HepG2 (cell line): ENCODE data around the gene PHACTR3. TPM values are rescaled to one million over a fixed set of nuclear protein-coding genes. Genes with fewer than 3 reads are reported as not detected.

Experiments
- ATAC-seq: fragments of 200-7000 bp; cut with Tn5 transposase; 3 replicates; pipeline ENCODE4 v1.9.1; 2020; ENCODE audit warnings: mild to moderate bottlenecking, moderate library complexity
- BruUV-seq: library from RNA; stranded (reverse); fragments of 400-500 nt; replicated peaks from 2 replicates; lab custom pipeline; 2021; lab: Mats Ljungman, UMichigan
- CTCF ChIA-PET: fragments of 300-600 bp; formaldehyde crosslinking; extraction: SDS; loops from one replicate; lab custom pipeline; 2021; ENCODE audit warnings: low total read pairs, inconsistent platforms, low intra/inter-chr PET ratio; lab: Yijun Ruan, JAX
- POLR2A ChIA-PET: fragments of 350-600 bp; sonication (Branson Sonifier 250); formaldehyde crosslinking; loops from one replicate; lab custom pipeline; 2020; ENCODE audit warnings: antibody characterized with exemption, inconsistent platforms; lab: Yijun Ruan, JAX
- DNase-seq: peaks from one replicate; pipeline ENCODE4 v3.0.0-alpha.2; 2015; ENCODE audit warnings: low spot score
- FAIRE-seq: peaks from 3 replicates; lab custom pipeline; 2011; peaks lifted over from hg19 to GRCh38; lab: Jason Lieb, UNC
- H2AFZ ChIP-seq: one replicate; pipeline ENCODE4 v1.6.1; 2011; ENCODE audit warnings: low read length, inconsistent platforms
- H3K27ac ChIP-seq: fragments of 300-600 bp; 3 replicates; pipeline ENCODE4 v1.8.0; 2011; ENCODE audit warnings: mixed run types, mild to moderate bottlenecking, mixed read lengths, low read length, inconsistent platforms; ENCODE audit not compliant: insufficient read depth; ENCODE audit errors: extremely low read length
- H3K27me3 ChIP-seq, 2 experiments: fragments of 200-600 bp in 1 of 2; 2 replicates in 1 of 2; 3 replicates in 1 of 2; pipeline versions ENCODE4 v1.6.0 to v1.8.0; 2011; ENCODE audit warnings: low read length in 2 of 2, mild to moderate bottlenecking in 2 of 2, moderate library complexity in 2 of 2, inconsistent platforms in 1 of 2; ENCODE audit not compliant: insufficient read depth in 2 of 2, control insufficient read depth in 1 of 2
- H3K36me3 ChIP-seq, 2 experiments: fragments of 200-600 bp in 1 of 2; replicated peaks in 1 of 2; 2 replicates in 1 of 2; 3 replicates in 1 of 2; pipeline versions ENCODE4 v1.5.1 to v1.8.0; 2011; ENCODE audit warnings: low read length in 2 of 2, inconsistent platforms in 1 of 2; ENCODE audit not compliant: insufficient read depth in 2 of 2, control insufficient read depth in 1 of 2
- H3K4me1 ChIP-seq: 2 replicates; pipeline ENCODE4 v1.5.1; 2012; ENCODE audit warnings: low read length, inconsistent platforms; ENCODE audit not compliant: insufficient read depth
- H3K4me2 ChIP-seq: 2 replicates; pipeline ENCODE4 v1.6.0; 2011; ENCODE audit warnings: low read depth, low read length, inconsistent platforms
- H3K4me3 ChIP-seq, 3 experiments: fragments of 200-600 bp in 1 of 3; sonication (generic), shearing (Covaris generic) in 1 of 3; replicated peaks in 1 of 3; 2 replicates each; pipeline ENCODE4 v1.5.1; 2011 to 2016; ENCODE audit warnings: low read length in 3 of 3, inconsistent platforms in 2 of 3, low read depth in 2 of 3, mild to moderate bottlenecking in 2 of 3, control low read depth in 1 of 3, mixed read lengths in 1 of 3; ENCODE audit not compliant: insufficient read depth in 1 of 3
- H3K79me2 ChIP-seq: one replicate; pipeline ENCODE4 v1.6.1; 2011; ENCODE audit warnings: low read length, inconsistent platforms; ENCODE audit not compliant: insufficient read depth
- H3K9ac ChIP-seq: 2 replicates; pipeline ENCODE4 v1.6.0; 2011; ENCODE audit warnings: mild to moderate bottlenecking, low read depth, low read length, inconsistent platforms; ENCODE audit not compliant: insufficient read depth
- H3K9me3 ChIP-seq: 2 replicates; pipeline ENCODE4 v1.5.1; 2012; ENCODE audit warnings: mild to moderate bottlenecking, low read length
- H4K20me1 ChIP-seq: 2 replicates; pipeline ENCODE4 v1.6.0; 2011; ENCODE audit warnings: inconsistent platforms, mild to moderate bottlenecking, low read length, moderate library complexity; ENCODE audit not compliant: insufficient read depth
- CBX5 ChIP-seq: sonication (generic); formaldehyde crosslinking; IDR thresholded peaks from 2 replicates; pipeline ENCODE4 v1.4.0; 2020; ENCODE audit warnings: missing genetic modification reagents, borderline replicate concordance
- HOXA9 ChIP-seq: sonication (generic); formaldehyde crosslinking; IDR thresholded peaks from 2 replicates; pipeline ENCODE4 v1.8.1; 2022; ENCODE audit warnings: missing genetic modification reagents, mild to moderate bottlenecking, moderate library complexity, borderline replicate concordance
- KLF12 ChIP-seq: sonication (generic); formaldehyde crosslinking; IDR thresholded peaks from 2 replicates; pipeline ENCODE4 v1.4.0; 2020; ENCODE audit warnings: missing genetic modification reagents, borderline replicate concordance
- PHF8 ChIP-seq: sonication (generic); formaldehyde crosslinking; IDR thresholded peaks from 2 replicates; pipeline ENCODE4 v1.5.0; 2020; ENCODE audit warnings: missing genetic modification reagents
- RAD21 ChIP-seq: fragments of 450-650 bp; formaldehyde crosslinking; IDR thresholded peaks from 2 replicates; pipeline ENCODE4 v1.5.0; 2020; ENCODE audit warnings: mild to moderate bottlenecking
- SIN3A ChIP-seq: IDR thresholded peaks from 2 replicates; pipeline ENCODE4 v1.6.1; 2011; ENCODE audit warnings: low read depth, mild to moderate bottlenecking, control low read depth, low read length, borderline replicate concordance
- TARDBP ChIP-seq: sonication (generic); formaldehyde crosslinking; IDR thresholded peaks from 2 replicates; pipeline ENCODE4 v1.8.0; 2022; ENCODE audit warnings: mild to moderate bottlenecking, missing genetic modification reagents
- TRIM22 ChIP-seq: fragments of 450-650 bp; IDR thresholded peaks from 2 replicates; pipeline ENCODE4 v1.6.1; 2017
- ZNF12 ChIP-seq: sonication (generic); formaldehyde crosslinking; IDR thresholded peaks from 2 replicates; pipeline ENCODE4 v1.5.0; 2020; ENCODE audit warnings: missing genetic modification reagents
- ZNF138 ChIP-seq: sonication (generic); formaldehyde crosslinking; IDR thresholded peaks from 2 replicates; pipeline ENCODE4 v1.5.0; 2020; ENCODE audit warnings: mild to moderate bottlenecking, low read depth, missing genetic modification reagents
- ZNF260 ChIP-seq: sonication (generic); formaldehyde crosslinking; IDR thresholded peaks from 2 replicates; pipeline ENCODE4 v1.4.0; 2020; ENCODE audit warnings: missing genetic modification reagents, low read depth, mild to moderate bottlenecking, borderline replicate concordance
- ZNF549 ChIP-seq: sonication (generic); formaldehyde crosslinking; IDR thresholded peaks from 2 replicates; pipeline ENCODE4 v1.5.0; 2020; ENCODE audit warnings: missing genetic modification reagents
- ZNF670 ChIP-seq: sonication (generic); formaldehyde crosslinking; IDR thresholded peaks from 2 replicates; pipeline ENCODE4 v1.8.0; 2022; ENCODE audit warnings: mild to moderate bottlenecking, missing genetic modification reagents, borderline replicate concordance
- ZNF678 ChIP-seq: sonication (generic); formaldehyde crosslinking; IDR thresholded peaks from 2 replicates; pipeline ENCODE4 v1.4.0; 2020; ENCODE audit warnings: mild to moderate bottlenecking, missing genetic modification reagents
- ZNF7 ChIP-seq: IDR thresholded peaks from 2 replicates; pipeline ENCODE4 v1.6.1; 2016; ENCODE audit warnings: missing biosample characterization, missing genetic modification reagents
- ZSCAN31 ChIP-seq: sonication (generic); formaldehyde crosslinking; IDR thresholded peaks from 2 replicates; pipeline ENCODE4 v1.5.0; 2020; ENCODE audit warnings: low read depth, mild to moderate bottlenecking, missing genetic modification reagents
- ZZZ3 ChIP-seq: sonication (generic); formaldehyde crosslinking; IDR thresholded peaks from 2 replicates; pipeline ENCODE4 v1.4.0; 2020; ENCODE audit warnings: missing genetic modification reagents, mild to moderate bottlenecking, borderline replicate concordance
- WGBS: methylation state at CpG from one replicate; pipeline ENCODE4 v1.1.6; 2017; ENCODE audit warnings: low lambda C conversion rate; 5-methylcytosine and 5-hydroxymethylcytosine counted together
- in situ Hi-C: cut with HindIII; loops from 2 replicates; pipeline ENCODE4 v1.10.0; 2017; ENCODE audit warnings: low pct_unique_long_range_greater_than_20kb; ENCODE audit not compliant: extremely low pct_ligation_motif_present
- intact Hi-C: fragments of 100-400 bp; cut with micrococcal nuclease; formaldehyde crosslinking; loops from one replicate; pipeline ENCODE4 v1.10.0; 2022; ENCODE audit not compliant: unreplicated experiment
- polyA plus RNA-seq, 8 experiments: library from polyadenylated mRNA; depleted of rRNA in 3 of 8; stranded (reverse) in 7 of 8; unstranded in 1 of 8; fragments of >200 nt; fragmentation: Illumina TruSeq in 4 of 8; extraction: Trizol in 4 of 8; gene quantifications; 2 replicates each; pipeline versions ENCODE4 v1.2.1 to v1.2.3, GENCODE V29; 2011 to 2016; ENCODE audit warnings: low read depth in 4 of 8, missing spikeins in 1 of 8, mixed read lengths in 1 of 8; ENCODE audit not compliant: insufficient read depth in 1 of 8
- total RNA-seq, 5 experiments: library from RNA; depleted of rRNA; stranded (reverse); fragments of >200 nt; fragmentation: Illumina TruSeq; extraction: Trizol; gene quantifications; 2 replicates each; pipeline ENCODE4 v1.2.3, GENCODE V29; 2016; ENCODE audit warnings: low read depth in 1 of 5
- TF ChIP-seq, protein P1 (sequence below): sonication (generic); formaldehyde crosslinking; conservative IDR thresholded peaks from 2 replicates; pipeline ENCODE4 v1.8.1; 2023; ENCODE audit warnings: missing genetic modification reagents
- TF ChIP-seq, protein P2 (sequence below): fragments of 450-650 bp; IDR thresholded peaks from 2 replicates; pipeline ENCODE4 v1.6.1; 2017; ENCODE audit warnings: mild to moderate bottlenecking

PHACTR3 gene
- total and polyA plus RNA-seq, 2 of the 13 experiments (the other 11 are each of a cell fraction or from before 2014, with no cell fraction given), result not detected

DNA sequence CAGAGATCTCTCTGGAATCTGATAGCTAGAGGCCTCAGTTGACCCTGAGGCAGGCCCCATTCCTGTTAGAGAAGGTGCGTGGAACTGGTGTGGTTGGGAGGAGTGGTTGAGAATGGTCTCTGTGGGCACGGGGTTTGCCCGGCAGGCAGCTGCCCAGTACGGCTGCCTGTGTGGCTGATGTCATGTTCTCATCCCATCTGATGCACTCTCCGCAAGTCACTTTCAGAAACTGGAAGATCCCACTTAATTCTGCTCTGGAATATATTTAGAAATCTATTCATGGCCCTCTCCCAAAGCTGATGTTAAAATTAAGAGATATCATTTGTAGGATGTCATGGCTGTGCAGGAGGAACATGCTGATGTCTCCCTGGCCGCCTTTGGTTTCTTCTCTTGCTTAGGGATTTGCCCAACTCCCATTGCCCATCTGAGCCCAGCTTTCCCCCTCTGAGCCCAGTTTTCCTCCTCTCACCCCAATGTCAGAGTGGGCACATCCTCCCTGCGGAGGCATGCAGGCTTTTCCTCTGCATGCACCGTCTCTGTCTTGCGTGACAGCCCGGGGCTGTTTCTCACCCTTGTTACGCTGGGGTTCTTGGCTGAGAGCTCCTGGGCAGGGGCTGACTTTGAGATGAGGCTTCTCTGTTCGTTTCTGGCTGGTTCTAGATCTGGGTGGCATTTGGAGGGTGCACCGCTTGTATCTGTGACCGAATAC lies 21.0 kb downstream of the PHACTR3 start:
- CTCF ChIA-PET, result no interaction called here

More for the DNA sequence above, 21.0 kb downstream of the PHACTR3 start:
- Histone ChIP-seq H3K4me1 (no peaks in the 10 kb centered on the region), H3K79me2 (no peaks in the 10 kb centered on the region), H3K4me3 (no peak overlapping the region), H3K9ac (no peak overlapping the region), H3K9me3 (no peaks in the 10 kb centered on the region), H3K4me2 (no peak overlapping the region), H3K27me3 (peaks cover 12 to 45% of the 10 kb centered on the region in 2 experiments; a peak in 3 of 5 replicates), H2AFZ (no peak overlapping the region), H3K27ac (no peak overlapping the region), H4K20me1 (no peaks in the 10 kb centered on the region), H3K36me3 (no peaks in the 10 kb centered on the region)
- 15% methylated on average over 14 of the region's 14 CpGs for WGBS
- ATAC-seq (no peak), FAIRE-seq (no peak), DNase-seq (no peak)
- TF ChIP-seq HOXA9 (CRISPR knock-in tag) (no peak), ZNF670 (CRISPR knock-in tag) (no peak), ZNF12 (CRISPR knock-in tag) (no peak), CBX5 (CRISPR knock-in tag) (no peak), ZZZ3 (CRISPR knock-in tag) (no peak), SIN3A (no peak), ZNF138 (no peak), ZNF549 (CRISPR knock-in tag) (no peak), PHF8 (CRISPR knock-in tag) (no peak), TRIM22 (no peak), ZSCAN31 (CRISPR knock-in tag) (no peak), KLF12 (CRISPR knock-in tag) (no peak), TARDBP (CRISPR knock-in tag) (no peak), ZNF7 (no peak), RAD21 (no peak), ZNF678 (no peak), ZNF260 (CRISPR knock-in tag) (no peak)
- TF ChIP-seq, protein P1, sequence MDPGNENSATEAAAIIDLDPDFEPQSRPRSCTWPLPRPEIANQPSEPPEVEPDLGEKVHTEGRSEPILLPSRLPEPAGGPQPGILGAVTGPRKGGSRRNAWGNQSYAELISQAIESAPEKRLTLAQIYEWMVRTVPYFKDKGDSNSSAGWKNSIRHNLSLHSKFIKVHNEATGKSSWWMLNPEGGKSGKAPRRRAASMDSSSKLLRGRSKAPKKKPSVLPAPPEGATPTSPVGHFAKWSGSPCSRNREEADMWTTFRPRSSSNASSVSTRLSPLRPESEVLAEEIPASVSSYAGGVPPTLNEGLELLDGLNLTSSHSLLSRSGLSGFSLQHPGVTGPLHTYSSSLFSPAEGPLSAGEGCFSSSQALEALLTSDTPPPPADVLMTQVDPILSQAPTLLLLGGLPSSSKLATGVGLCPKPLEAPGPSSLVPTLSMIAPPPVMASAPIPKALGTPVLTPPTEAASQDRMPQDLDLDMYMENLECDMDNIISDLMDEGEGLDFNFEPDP (CRISPR knock-in tag), result no peak
- TF ChIP-seq, protein P2, sequence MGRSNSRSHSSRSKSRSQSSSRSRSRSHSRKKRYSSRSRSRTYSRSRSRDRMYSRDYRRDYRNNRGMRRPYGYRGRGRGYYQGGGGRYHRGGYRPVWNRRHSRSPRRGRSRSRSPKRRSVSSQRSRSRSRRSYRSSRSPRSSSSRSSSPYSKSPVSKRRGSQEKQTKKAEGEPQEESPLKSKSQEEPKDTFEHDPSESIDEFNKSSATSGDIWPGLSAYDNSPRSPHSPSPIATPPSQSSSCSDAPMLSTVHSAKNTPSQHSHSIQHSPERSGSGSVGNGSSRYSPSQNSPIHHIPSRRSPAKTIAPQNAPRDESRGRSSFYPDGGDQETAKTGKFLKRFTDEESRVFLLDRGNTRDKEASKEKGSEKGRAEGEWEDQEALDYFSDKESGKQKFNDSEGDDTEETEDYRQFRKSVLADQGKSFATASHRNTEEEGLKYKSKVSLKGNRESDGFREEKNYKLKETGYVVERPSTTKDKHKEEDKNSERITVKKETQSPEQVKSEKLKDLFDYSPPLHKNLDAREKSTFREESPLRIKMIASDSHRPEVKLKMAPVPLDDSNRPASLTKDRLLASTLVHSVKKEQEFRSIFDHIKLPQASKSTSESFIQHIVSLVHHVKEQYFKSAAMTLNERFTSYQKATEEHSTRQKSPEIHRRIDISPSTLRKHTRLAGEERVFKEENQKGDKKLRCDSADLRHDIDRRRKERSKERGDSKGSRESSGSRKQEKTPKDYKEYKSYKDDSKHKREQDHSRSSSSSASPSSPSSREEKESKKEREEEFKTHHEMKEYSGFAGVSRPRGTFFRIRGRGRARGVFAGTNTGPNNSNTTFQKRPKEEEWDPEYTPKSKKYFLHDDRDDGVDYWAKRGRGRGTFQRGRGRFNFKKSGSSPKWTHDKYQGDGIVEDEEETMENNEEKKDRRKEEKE, result no peak
- BruUV-seq, result no TSS peak
- intact Hi-C loops (no loop called here), in situ Hi-C loops (loop anchor here (10.0 kb wide), 1 partner anchor 59 kb away; no protein-coding TSS in a partner anchor)
- POLR2A ChIA-PET, result no interaction called here
